Endodermal cell (in vitro differentiated cells): ENCODE data around the gene PAGE1. TPM values are rescaled to one million over a fixed set of nuclear protein-coding genes. Genes with fewer than 3 reads are reported as not detected.
"Not testable (repeated sequence)": the region's sequence is repeated elsewhere in the genome, so short reads cannot be mapped to it uniquely, and the experiment has no call there.

Experiments used
- DNase-seq: peaks from one replicate; pipeline ENCODE4 v3.0.0-alpha.2; 2017
- H3K27ac ChIP-seq: 2 replicates; pipeline ENCODE4 v1.5.1; 2013; ENCODE audit warnings: mild to moderate bottlenecking, low read depth, low read length, moderate library complexity
- H3K27me3 ChIP-seq: 2 replicates; pipeline ENCODE4 v1.6.1; 2013; ENCODE audit warnings: mild to moderate bottlenecking, low read length, moderate library complexity; ENCODE audit not compliant: insufficient read depth, control insufficient read depth, poor library complexity, severe bottlenecking
- H3K36me3 ChIP-seq: 2 replicates; pipeline ENCODE4 v1.7.0; 2013; ENCODE audit warnings: mild to moderate bottlenecking, low read length, moderate library complexity; ENCODE audit not compliant: control insufficient read depth, insufficient read depth
- H3K4me1 ChIP-seq: one replicate; pipeline ENCODE4 v1.7.0; 2013; ENCODE audit warnings: low read length; ENCODE audit not compliant: control insufficient read depth, insufficient read depth
- H3K4me3 ChIP-seq: 2 replicates; pipeline ENCODE4 v1.5.1; 2013; ENCODE audit warnings: mild to moderate bottlenecking, low read length, moderate library complexity
- H3K9ac ChIP-seq: 2 replicates; pipeline ENCODE4 v1.6.1; 2013; ENCODE audit warnings: mild to moderate bottlenecking, low read length, moderate library complexity; ENCODE audit not compliant: poor library complexity, severe bottlenecking; ENCODE audit errors: extremely low read depth
- H3K9me3 ChIP-seq: 2 replicates; pipeline ENCODE4 v1.6.1; 2013; ENCODE audit warnings: mild to moderate bottlenecking, low read length, moderate library complexity; ENCODE audit not compliant: control insufficient read depth
- H3K27ac Mint-ChIP-seq: 2 replicates; pipeline ENCODE4 v1.8.0; 2020; ENCODE audit warnings: mixed read lengths
- H3K27me3 Mint-ChIP-seq: 2 replicates; pipeline ENCODE4 v1.8.0; 2021; ENCODE audit warnings: mild to moderate bottlenecking, mixed read lengths; ENCODE audit not compliant: insufficient read depth
- H3K36me3 Mint-ChIP-seq: 2 replicates; pipeline ENCODE4 v1.8.0; 2020; ENCODE audit warnings: low read depth, mixed read lengths
- H3K4me1 Mint-ChIP-seq: 2 replicates; pipeline ENCODE4 v1.8.0; 2020; ENCODE audit warnings: mixed read lengths
- H3K4me3 Mint-ChIP-seq: 2 replicates; pipeline ENCODE4 v1.8.0; 2020; ENCODE audit warnings: mild to moderate bottlenecking, moderate library complexity, mixed read lengths
- H3K9me3 Mint-ChIP-seq: 2 replicates; pipeline ENCODE4 v1.8.0; 2020; ENCODE audit warnings: mild to moderate bottlenecking, mixed read lengths
- CTCF ChIP-seq: fragments of 200-600 bp; sonication (generic); conservative IDR thresholded peaks from 2 replicates; pipeline ENCODE4 v1.5.0; 2021; ENCODE audit warnings: antibody characterized with exemption, mild to moderate bottlenecking
- WGBS, 2 experiments: methylation state at CpG; one replicate each; pipeline versions ENCODE4 v1.1.5 to v1.1.7; 2013; ENCODE audit warnings: missing lambda C conversion rate in 2 of 2, mixed read lengths in 1 of 2; ENCODE audit not compliant: insufficient coverage in 1 of 2, insufficient read length in 1 of 2; 5-methylcytosine and 5-hydroxymethylcytosine counted together
- long read RNA-seq, 4 experiments: library from polyadenylated mRNA in 2 of 4; library from RNA in 1 of 4; library from capped mRNA in 1 of 4; stranded (forward) in 3 of 4; unstranded in 1 of 4; transcript quantifications; one replicate each; pipeline ENCODE4 v2.0.0, GENCODE V29; 2020 to 2021; ENCODE audit warnings: inconsistent platforms in 1 of 4
- polyA plus RNA-seq, 2 experiments: library from polyadenylated mRNA; stranded (reverse); fragments of 50-300 nt; gene quantifications; one replicate each; pipeline ENCODE4 v1.2.3, GENCODE V29; 2013
- total RNA-seq, 2 donors: library from RNA; stranded (reverse); fragmentation: NEBNext Ultra II Directional in 1 of 2; extraction: Animal tissue kit (Norgen Biotek cat#: 25700) in 1 of 2; gene quantifications; 2 replicates in 1 of 2; 3 replicates in 1 of 2; pipeline ENCODE4 v1.2.1, GENCODE V29; 2021

The PAGE1 gene
- total RNA-seq = not detected
- not detected for polyA plus RNA-seq (2013, experiment 1 of 2)
- not detected for polyA plus RNA-seq (2013, experiment 2 of 2)
- long read RNA-seq, experiment 1 = 0 reads
- long read RNA-seq, experiment 2 = 0 reads
- long read RNA-seq, experiment 3 = 0 reads
- long read RNA-seq, experiment 4 = 0 reads

DNA sequence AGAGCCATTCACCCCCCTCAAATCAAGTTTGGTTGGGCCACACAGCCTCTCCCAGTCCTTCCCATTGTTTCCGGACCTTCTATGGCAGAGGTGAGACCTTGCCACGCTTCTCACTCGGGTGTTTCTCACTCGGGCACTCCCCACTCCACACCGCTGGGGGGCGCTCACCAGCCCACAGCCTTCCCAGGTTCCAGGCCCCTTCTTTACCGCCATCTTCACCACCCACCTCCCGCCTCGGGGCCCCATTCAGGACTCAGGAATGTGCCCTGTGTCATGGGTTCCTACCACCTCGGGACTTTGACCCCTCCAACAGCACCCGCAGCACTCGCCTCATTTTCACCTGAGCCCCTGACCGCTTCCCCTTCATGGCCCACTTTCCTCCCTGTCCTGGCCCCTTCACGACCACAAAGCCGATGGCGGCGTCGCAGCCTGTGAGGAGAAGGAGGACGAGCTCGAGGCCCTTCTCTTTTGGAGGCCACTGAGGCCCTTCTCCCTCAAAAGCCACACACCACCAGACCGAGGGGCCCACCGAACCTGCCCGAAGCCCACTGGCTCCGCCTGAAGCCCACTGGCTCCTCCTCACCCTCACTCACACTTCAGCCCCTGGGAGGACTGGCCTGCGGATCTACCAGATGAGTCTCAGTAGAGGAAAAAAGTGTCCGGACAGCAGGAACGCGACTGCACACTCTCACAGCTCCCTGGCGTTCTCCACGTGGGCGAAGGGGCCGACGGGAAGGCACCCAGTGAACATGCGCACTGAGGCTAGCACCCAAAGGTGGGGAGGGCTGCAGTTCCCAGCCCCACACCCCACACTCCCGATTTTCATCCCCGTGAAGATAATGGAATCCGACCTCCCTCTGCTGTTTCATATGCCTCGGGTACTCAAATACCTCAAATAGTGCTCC is at the start of gene PAGE1:
PAGE1 (minus strand) TSS at position 709 of the 905 bp plus-strand sequence. CDS start 1,214 bp downstream, outside the sequence.
- Mint-ChIP-seq H3K27ac (no peak within 1 kb of the TSS), H3K27me3 (no peaks in the 10 kb centered on the region), H3K4me1 (no peaks in the 10 kb centered on the region), H3K36me3 (peaks cover 1% of the 10 kb centered on the region), H3K4me3 (no peak within 1 kb of the TSS), H3K9me3 (peaks cover 53% of the 10 kb centered on the region)
- Histone ChIP-seq H3K4me3 (no peak within 1 kb of the TSS), H3K36me3 (no peaks in the 10 kb centered on the region), H3K27me3 (no peaks in the 10 kb centered on the region), H3K27ac (no peak within 1 kb of the TSS), H3K4me1 (no peaks in the 10 kb centered on the region), H3K9ac (no peak within 1 kb of the TSS), H3K9me3 (no peaks in the 10 kb centered on the region)
- 94% methylated on average over 37 of the region's 38 CpGs; no CpG with 5 or more reads in 1 of the 2 experiments for WGBS, 2 experiments
- DNase-seq = peak; percentile 40
- TF ChIP-seq CTCF = no peak

DNA sequence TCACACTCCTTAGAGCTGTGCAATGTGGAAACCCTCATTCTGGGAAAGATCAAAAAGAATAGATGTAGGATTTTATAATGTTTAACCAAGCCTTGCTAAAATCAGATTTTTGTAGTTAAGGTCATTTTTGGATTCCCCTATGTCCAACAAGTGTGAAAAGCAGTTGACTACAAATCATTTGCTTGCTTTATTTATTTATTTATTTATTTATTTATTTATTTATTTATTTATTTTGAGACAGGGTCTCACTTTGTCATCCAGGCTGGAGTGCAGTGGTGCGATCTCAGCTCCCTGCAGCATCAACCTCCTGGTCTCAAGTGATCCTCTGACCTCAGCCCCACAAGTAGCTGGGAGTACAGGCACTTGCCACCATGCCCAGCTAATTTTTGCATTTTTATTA is 45.7 kb upstream of the PAGE1 start:
- H3K27ac Mint-ChIP-seq, H3K36me3 Mint-ChIP-seq, H3K9ac ChIP-seq, H3K36me3 ChIP-seq, H3K27me3 ChIP-seq, DNase-seq, H3K27ac ChIP-seq, H3K4me1 ChIP-seq, H3K4me3 Mint-ChIP-seq, H3K4me3 ChIP-seq, H3K27me3 Mint-ChIP-seq, H3K4me1 Mint-ChIP-seq, H3K9me3 ChIP-seq: not testable (repeated sequence)
- 100% methylated on average over 1 of the region's 1 CpG; no CpG with 5 or more reads in 1 of the 2 experiments for WGBS, 2 experiments
- H3K9me3 Mint-ChIP-seq = peaks cover 50% of the 10 kb centered on the region

- H3K27ac Mint-ChIP-seq = no peak overlapping the region
- no peaks in the 10 kb centered on the region for H3K36me3 ChIP-seq
- H3K4me3 Mint-ChIP-seq = no peak overlapping the region
- no peak overlapping the region for H3K4me3 ChIP-seq
- H3K27me3 ChIP-seq = no peaks in the 10 kb centered on the region
- peaks cover 57% of the 10 kb centered on the region for H3K9me3 Mint-ChIP-seq
- H3K36me3 Mint-ChIP-seq = no peaks in the 10 kb centered on the region
- H3K27ac ChIP-seq = no peak overlapping the region
- no peaks in the 10 kb centered on the region for H3K4me1 ChIP-seq
- H3K9me3 ChIP-seq = no peaks in the 10 kb centered on the region
- WGBS, 2 experiments = 94% methylated on average over 9 of the region's 9 CpGs; no CpG with 5 or more reads in 1 of the 2 experiments
- H3K27me3 Mint-ChIP-seq = peaks cover 2% of the 10 kb centered on the region
- H3K9ac ChIP-seq = no peak overlapping the region
- H3K4me1 Mint-ChIP-seq = no peaks in the 10 kb centered on the region
- no peak for TF ChIP-seq CTCF
- no peak for DNase-seq
Observed at GRCh38 chrX:49727847-49728246, 32.1 kb upstream of the PAGE1 start.
